Ovary (tissue), 9 donors: ENCODE measurements around the gene OVCH1. TPM values are rescaled to one million over a fixed set of nuclear protein-coding genes. Genes with fewer than 3 reads are reported as not detected.
"Not testable (repeated sequence)": the region's sequence is repeated elsewhere in the genome, so short reads cannot be mapped to it uniquely, and the experiment has no call there.

Experiments
- DNase-seq, 5 donors: peaks; one replicate each; pipeline ENCODE4 v3.0.0-alpha.2; 2019 to 2020
- H3K27ac ChIP-seq, 2 donors: fragments of 200-600 bp; one replicate each; pipeline versions ENCODE4 v1.5.1 to v1.8.0; 2019 to 2022
- H3K27me3 ChIP-seq: fragments of 200-600 bp; one replicate; pipeline ENCODE4 v1.8.0; 2022
- H3K36me3 ChIP-seq: fragments of 200-600 bp; sonication (generic); one replicate; pipeline ENCODE4 v1.5.1; 2019
- H3K4me1 ChIP-seq: one replicate; pipeline ENCODE4 v1.8.1; 2013; ENCODE audit warnings: mild to moderate bottlenecking, moderate library complexity; ENCODE audit not compliant: insufficient read depth
- H3K4me3 ChIP-seq: fragments of 200-600 bp; sonication (generic); one replicate; pipeline ENCODE4 v1.5.1; 2017
- H3K9me3 ChIP-seq, 2 donors: fragments of 200-600 bp in 1 of 2; sonication (generic) in 1 of 2; one replicate each; pipeline versions ENCODE4 v1.5.1 to v1.8.1; 2013 to 2019; ENCODE audit warnings: mild to moderate bottlenecking in 1 of 2, moderate library complexity in 1 of 2
- CTCF ChIP-seq, 3 donors: fragments of 450-650 bp in 2 of 3; fragments of 200-600 bp in 1 of 3; IDR thresholded peaks; one replicate each; pipeline versions ENCODE4 v1.5.1 to v1.8.0; 2016 to 2022; ENCODE audit warnings: antibody characterized with exemption in 3 of 3, mild to moderate bottlenecking in 1 of 3
- EP300 ChIP-seq: sonication (generic); formaldehyde crosslinking; IDR thresholded peaks from one replicate; pipeline ENCODE4 v1.6.1; 2017; ENCODE audit warnings: antibody characterized with exemption
- POLR2A ChIP-seq: fragments of 450-650 bp; IDR thresholded peaks from one replicate; pipeline ENCODE4 v1.6.1; 2017; ENCODE audit warnings: antibody characterized with exemption, mild to moderate bottlenecking, moderate library complexity
- whole genome bisulfite sequencing, 3 donors: extraction: QIAGEN DNeasy Blood & Tissue Kit in 1 of 3; methylation state at CpG; one replicate each; pipeline versions ENCODE4 v1.1.5 to v1.1.7; 2013 to 2017; 5-methylcytosine and 5-hydroxymethylcytosine counted together
- intact Hi-C, 4 donors: fragments of 100-400 bp; cut with DNase I; formaldehyde crosslinking; loops; one replicate each; pipeline versions ENCODE4 v1.11.0 to v1.15.1; 2022 to 2023
- polyA plus RNA-seq, 2 donors: library from polyadenylated mRNA; stranded (reverse); fragments of 200-250 nt in 1 of 2; fragments of 350-450 nt in 1 of 2; fragmentation: Illumina TruSeq in 1 of 2; extraction: RNeasy Lipid Tissue Mini Kit (QIAGEN cat#74804) in 1 of 2; gene quantifications; one replicate each; pipeline ENCODE4 v1.2.3, GENCODE V29; 2013 to 2014
- total RNA-seq, 7 donors: library from RNA; depleted of rRNA in 2 of 7; stranded (reverse); fragments of >200 nt in 2 of 7; fragmentation: NEBNext Ultra II Directional in 3 of 7; extraction: Animal tissue kit (Norgen Biotek cat#: 25700) in 3 of 7; gene quantifications; one replicate each; pipeline versions ENCODE4 v1.1.0 to v1.2.4, GENCODE V29; 2016 to 2023
- donor health status: DM: no; HTN: no; CAD: no; lungs with moderate emphysema.
- donor health status: DM: no; HTN: no; CAD: no.
- donor health status: Bipolar disorder and iron deficiency.
- donor health status: DM: yes; HTN: yes; CAD: no.
- donor health status: DM: no; HTN: no; CAD: no.
- donor health status: DM: yes; HTN: yes; CAD: no.

Gene OVCH1
- total and polyA plus RNA-seq, 9 donors: 0.10 to 0.48 (median 0.21) TPM; not detected in 4

DNA sequence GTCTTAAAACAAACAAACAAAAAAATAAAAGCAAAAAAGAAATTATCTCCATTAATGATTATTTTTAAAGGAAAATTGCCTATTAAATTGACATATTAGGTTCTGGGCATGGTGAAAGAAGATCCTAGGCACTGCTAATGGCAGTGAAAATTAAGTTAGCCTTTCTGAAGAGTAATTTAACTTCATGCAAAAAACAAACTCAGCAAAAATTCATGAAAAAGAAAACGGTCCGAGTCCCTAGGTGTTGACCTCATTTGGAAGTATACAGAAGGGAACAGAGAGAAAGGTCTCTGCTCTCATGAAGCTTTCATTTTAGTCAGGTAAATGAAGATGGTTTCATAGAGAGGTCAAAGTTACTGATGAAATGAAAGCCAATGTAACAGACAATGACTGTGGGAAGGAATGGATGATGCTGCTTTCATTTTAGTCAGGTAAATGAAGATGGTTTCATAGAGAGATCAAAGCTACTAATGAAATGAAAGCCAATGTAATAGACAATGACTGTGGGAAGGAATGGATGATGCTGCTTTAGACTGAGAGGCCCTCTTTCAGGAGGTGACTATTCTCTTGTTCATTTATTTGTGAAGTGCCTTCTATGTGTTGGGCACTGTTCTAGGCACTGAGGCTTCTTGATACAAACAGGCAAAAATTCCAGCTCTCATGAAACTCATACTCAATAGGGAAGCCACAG is 50.1 kb downstream of the OVCH1 start:
- Histone ChIP-seq H3K9me3 (no peaks in the 10 kb centered on the region), H3K4me1 (no peaks in the 10 kb centered on the region), H3K36me3 (no peaks in the 10 kb centered on the region), H3K27ac (no peak overlapping the region), H3K4me3 (no peak overlapping the region), H3K27me3 (no peaks in the 10 kb centered on the region)
- no peak for DNase-seq
- WGBS, 3 donors: 54 to 90% (median 86%) methylated on average over 2 of the region's 2 CpGs
- intact Hi-C loops: no loop called here
- TF ChIP-seq CTCF (IDR thresholded peaks at IDR 0.05): no peak
- TF ChIP-seq EP300: no peak
- no peak for TF ChIP-seq POLR2A

GRCh38 chr12:29439506-29439905 is 58.0 kb downstream of the OVCH1 start:
- H3K27me3 ChIP-seq: no peaks in the 10 kb centered on the region
- no peak for DNase-seq
- no peaks in the 10 kb centered on the region for H3K36me3 ChIP-seq
- WGBS, 3 donors: 79 to 85% (median 81%) methylated on average over 4 of the region's 4 CpGs
- TF ChIP-seq CTCF (IDR thresholded peaks at IDR 0.05) (no peak), POLR2A (no peak), EP300 (no peak)
- H3K9me3 ChIP-seq: no peaks in the 10 kb centered on the region
- intact Hi-C loops: no loop called here
- no peak overlapping the region for H3K27ac ChIP-seq
- H3K4me1 ChIP-seq: no peaks in the 10 kb centered on the region
- no peak overlapping the region for H3K4me3 ChIP-seq

- no peak for DNase-seq
- H3K9me3 ChIP-seq: no peaks in the 10 kb centered on the region
- H3K4me3 ChIP-seq: no peak overlapping the region
- H3K4me1 ChIP-seq: no peaks in the 10 kb centered on the region
- TF ChIP-seq POLR2A (no peak), CTCF (IDR thresholded peaks at IDR 0.05) (no peak), EP300 (no peak)
- H3K36me3 ChIP-seq: no peaks in the 10 kb centered on the region
- WGBS, 3 donors: 26 to 52% (median 36%) methylated on average over 1 of the region's 1 CpG
- H3K27me3 ChIP-seq: no peaks in the 10 kb centered on the region
- intact Hi-C loops: no loop called here
- no peak overlapping the region for H3K27ac ChIP-seq
Observed at GRCh38 chr12:29438752-29439408, 58.6 kb downstream of the OVCH1 start.

DNA sequence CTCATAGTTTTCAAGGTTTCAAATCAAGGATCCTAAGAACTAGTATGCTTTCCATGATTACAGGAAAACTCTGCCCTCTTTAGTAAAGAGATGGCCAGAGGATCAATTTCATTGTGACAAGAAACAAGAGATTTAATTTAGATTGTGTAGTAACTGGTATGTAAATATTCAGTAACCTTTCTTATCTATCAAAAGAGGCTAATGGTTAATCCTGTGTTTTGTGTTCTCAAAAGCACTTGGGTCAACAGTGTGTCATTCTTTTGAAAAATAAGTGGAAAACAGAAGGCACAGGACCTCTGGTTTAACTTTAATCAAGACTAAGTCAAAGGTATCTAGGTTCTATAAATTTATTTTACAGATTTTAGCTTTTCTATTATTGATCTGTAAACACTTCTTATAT is 59.9 kb downstream of the OVCH1 start:
- no peak for DNase-seq
- Histone ChIP-seq H3K27ac (no peak overlapping the region), H3K36me3 (no peaks in the 10 kb centered on the region), H3K27me3 (no peaks in the 10 kb centered on the region), H3K4me3 (no peak overlapping the region), H3K4me1 (no peaks in the 10 kb centered on the region), H3K9me3 (no peaks in the 10 kb centered on the region)
- intact Hi-C loops: no loop called here
- TF ChIP-seq CTCF (IDR thresholded peaks at IDR 0.05) (no peak), POLR2A (no peak), EP300 (no peak)

- intact Hi-C loops, H3K9me3 ChIP-seq, H3K27ac ChIP-seq, H3K27me3 ChIP-seq, H3K4me1 ChIP-seq, H3K36me3 ChIP-seq, DNase-seq, H3K4me3 ChIP-seq: not testable (repeated sequence)
- 88 to 92% (median 90%) methylated on average over 10 of the region's 10 CpGs for WGBS, 3 donors
Observed at GRCh38 chr12:29436815-29437214, 60.7 kb downstream of the OVCH1 start.
